Nephron (organoid): ENCODE measurements around the gene ZMYND19.

ENCODE experiments used
- H3K27ac Mint-ChIP-seq, 3 experiments: 2 replicates each; pipeline ENCODE4 v1.8.0; 2020; ENCODE audit warnings: mixed read lengths in 3 of 3, mild to moderate bottlenecking in 2 of 3, moderate library complexity in 1 of 3
- H3K27me3 Mint-ChIP-seq: 2 replicates; pipeline ENCODE4 v1.8.0; 2021; ENCODE audit warnings: low read depth, mild to moderate bottlenecking, moderate library complexity, mixed read lengths
- H3K36me3 Mint-ChIP-seq: 2 replicates; pipeline ENCODE4 v1.8.0; 2020; ENCODE audit warnings: low read depth, mixed read lengths
- H3K4me1 Mint-ChIP-seq: 2 replicates; pipeline ENCODE4 v1.8.0; 2020; ENCODE audit warnings: mixed read lengths
- H3K4me3 Mint-ChIP-seq, 3 experiments: 2 replicates each; pipeline ENCODE4 v1.8.0; 2020; ENCODE audit warnings: mild to moderate bottlenecking in 3 of 3, mixed read lengths in 3 of 3, moderate library complexity in 2 of 3
- H3K9me3 Mint-ChIP-seq: 2 replicates; pipeline ENCODE4 v1.8.0; 2020; ENCODE audit warnings: mixed read lengths
- CTCF ChIP-seq, 3 experiments: fragments of 200-600 bp; sonication (generic); IDR thresholded peaks; one replicate each; pipeline ENCODE4 v1.5.0; 2021; ENCODE audit warnings: antibody characterized with exemption in 3 of 3; ENCODE audit not compliant: unreplicated experiment in 3 of 3

Gene ZMYND19

GRCh38 chr9:137611623-137612609, 21.6 kb upstream of the ZMYND19 start:
- peak overlapping the region in 2 of 3 experiments; percentile 37 to 61 for H3K27ac Mint-ChIP-seq
- peaks cover 4% of the 10 kb centered on the region for H3K27me3 Mint-ChIP-seq
- H3K36me3 Mint-ChIP-seq: no peaks in the 10 kb centered on the region
- H3K9me3 Mint-ChIP-seq: no peaks in the 10 kb centered on the region
- peaks cover 8% of the 10 kb centered on the region for H3K4me1 Mint-ChIP-seq
- no peak overlapping the region for H3K4me3 Mint-ChIP-seq
- TF ChIP-seq CTCF (IDR thresholded peaks at IDR 0.05; ENCODE audit: unreplicated experiment in 3 of 3): no peak

- Mint-ChIP-seq H3K4me1 (peaks cover 11% of the 10 kb centered on the region), H3K27me3 (peaks cover 4% of the 10 kb centered on the region), H3K27ac (no peak overlapping the region), H3K4me3 (no peak overlapping the region), H3K9me3 (no peaks in the 10 kb centered on the region), H3K36me3 (no peaks in the 10 kb centered on the region)
- TF ChIP-seq CTCF (IDR thresholded peaks at IDR 0.05; ENCODE audit: unreplicated experiment in 3 of 3): no peak
These were observed 20.6 kb upstream of the ZMYND19 start for GRCh38 chr9:137610944-137611343.

GRCh38 chr9:137607141-137607857, 17.0 kb upstream of the ZMYND19 start:
- H3K36me3 Mint-ChIP-seq: no peaks in the 10 kb centered on the region
- peaks cover 11% of the 10 kb centered on the region for H3K4me1 Mint-ChIP-seq
- peaks cover 13% of the 10 kb centered on the region for H3K27me3 Mint-ChIP-seq
- peak overlapping the region in 1 of 3 experiments; percentile 23 for H3K27ac Mint-ChIP-seq
- no peak for TF ChIP-seq CTCF (IDR thresholded peaks at IDR 0.05; ENCODE audit: unreplicated experiment in 3 of 3)
- no peaks in the 10 kb centered on the region for H3K9me3 Mint-ChIP-seq
- H3K4me3 Mint-ChIP-seq: peak overlapping the region; percentile 75 to 80 (median 76)

GRCh38 chr9:137606734-137607138, 16.4 kb upstream of the ZMYND19 start:
- TF ChIP-seq CTCF (IDR thresholded peaks at IDR 0.05; ENCODE audit: unreplicated experiment in 3 of 3): no peak
- peaks cover 11% of the 10 kb centered on the region for H3K4me1 Mint-ChIP-seq
- peak overlapping the region; percentile 75 to 80 (median 76) for H3K4me3 Mint-ChIP-seq
- no peaks in the 10 kb centered on the region for H3K9me3 Mint-ChIP-seq
- H3K27me3 Mint-ChIP-seq: peaks cover 13% of the 10 kb centered on the region
- H3K36me3 Mint-ChIP-seq: no peaks in the 10 kb centered on the region
- peak overlapping the region in 1 of 3 experiments; percentile 23 for H3K27ac Mint-ChIP-seq

- Mint-ChIP-seq H3K4me3 (peak overlapping the region; percentile 75 to 80 (median 76)), H3K9me3 (no peaks in the 10 kb centered on the region), H3K27me3 (peaks cover 13% of the 10 kb centered on the region), H3K27ac (no peak overlapping the region), H3K36me3 (no peaks in the 10 kb centered on the region), H3K4me1 (peaks cover 11% of the 10 kb centered on the region)
- TF ChIP-seq CTCF (IDR thresholded peaks at IDR 0.05; ENCODE audit: unreplicated experiment in 3 of 3): no peak
These were observed 15.8 kb upstream of the ZMYND19 start for GRCh38 chr9:137606005-137606621.
